CD4-positive, alpha-beta T cell treated with Interleukin-15 for 4 hours (primary cell): Measurements from ENCODE around the gene LMO1.

ENCODE experiments used
- DNase-seq: peaks from one replicate; pipeline ENCODE4 v3.0.0-alpha.2; 2020; ENCODE audit warnings: low spot score

Gene LMO1

DNA sequence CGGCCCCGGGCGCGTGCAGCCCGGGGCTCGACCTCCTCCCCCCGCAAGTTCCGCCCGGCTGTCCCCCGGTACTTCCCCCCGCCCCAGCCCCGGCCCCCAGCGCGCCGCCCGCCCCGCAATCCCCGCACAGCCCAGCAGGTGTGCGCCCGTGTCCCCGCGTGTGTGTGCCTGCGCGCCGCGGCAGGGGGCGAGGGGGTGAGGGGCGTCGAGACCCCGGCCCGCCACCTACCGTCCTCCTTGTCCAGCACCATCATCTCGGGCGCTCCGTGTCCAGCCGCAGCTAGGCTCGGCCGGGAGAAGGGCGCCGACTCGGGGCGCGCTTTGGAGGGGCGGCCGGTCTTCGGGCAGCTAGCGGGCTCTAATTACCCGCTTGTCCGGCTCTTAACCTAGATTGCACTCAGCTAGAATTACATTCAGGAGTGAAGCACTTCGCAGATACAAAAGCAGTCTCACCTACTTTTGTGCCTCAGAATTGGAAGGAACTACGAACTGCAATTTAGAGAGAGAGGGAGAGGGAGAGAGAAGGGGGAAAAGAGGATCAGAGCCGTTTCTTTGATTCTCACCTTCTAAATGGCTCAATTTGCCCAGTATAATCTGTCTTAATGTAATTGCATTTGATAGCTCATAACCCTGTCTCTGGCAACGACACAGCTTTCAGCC, 439 bp downstream of the LMO1 start:
- no peak for DNase-seq

GRCh38 chr11:8262552-8263108, 1.0 kb downstream of the LMO1 start:
- DNase-seq: no peak

GRCh38 chr11:8261921-8262551, 1.6 kb downstream of the LMO1 start:
- DNase-seq: no peak

GRCh38 chr11:8261291-8261690, 2.4 kb downstream of the LMO1 start:
- no peak for DNase-seq

DNA sequence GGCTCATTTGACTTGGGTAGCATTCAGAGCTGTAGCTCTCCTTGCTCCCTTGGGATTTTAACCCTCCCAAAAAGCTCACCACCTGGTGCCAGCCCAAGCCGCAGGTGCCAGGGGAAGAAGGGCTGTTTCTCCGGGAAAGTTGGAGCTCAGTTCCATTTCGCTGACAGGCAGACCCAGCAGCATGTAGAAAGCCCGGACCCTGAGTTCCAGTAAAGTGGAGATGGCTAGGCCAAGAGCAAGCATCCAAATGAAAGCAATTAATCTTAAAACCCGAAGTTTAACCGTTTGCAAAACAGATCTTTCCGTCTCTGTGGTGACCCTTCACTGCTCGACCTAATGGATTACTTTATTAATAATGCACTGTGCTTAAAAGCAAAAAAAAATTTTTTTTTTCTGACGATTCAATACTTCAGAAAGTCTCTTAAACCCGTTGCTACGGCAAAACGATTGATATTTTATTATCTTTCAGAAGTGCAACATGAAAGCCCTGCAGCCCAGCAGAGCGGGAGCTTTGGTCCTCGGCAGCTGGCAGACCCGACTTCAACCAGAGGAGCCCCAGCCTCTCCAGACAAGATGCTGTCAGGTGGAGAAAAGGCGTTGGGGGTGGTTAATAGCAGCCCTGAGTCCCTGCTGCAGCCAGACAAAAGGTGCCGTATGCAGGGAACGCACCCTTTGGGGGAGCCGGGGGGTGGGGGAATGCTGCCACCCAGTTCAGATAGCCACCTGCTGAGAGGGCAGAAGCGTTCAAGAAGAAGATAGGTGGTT, 3.3 kb downstream of the LMO1 start:
- DNase-seq: no peak

DNA sequence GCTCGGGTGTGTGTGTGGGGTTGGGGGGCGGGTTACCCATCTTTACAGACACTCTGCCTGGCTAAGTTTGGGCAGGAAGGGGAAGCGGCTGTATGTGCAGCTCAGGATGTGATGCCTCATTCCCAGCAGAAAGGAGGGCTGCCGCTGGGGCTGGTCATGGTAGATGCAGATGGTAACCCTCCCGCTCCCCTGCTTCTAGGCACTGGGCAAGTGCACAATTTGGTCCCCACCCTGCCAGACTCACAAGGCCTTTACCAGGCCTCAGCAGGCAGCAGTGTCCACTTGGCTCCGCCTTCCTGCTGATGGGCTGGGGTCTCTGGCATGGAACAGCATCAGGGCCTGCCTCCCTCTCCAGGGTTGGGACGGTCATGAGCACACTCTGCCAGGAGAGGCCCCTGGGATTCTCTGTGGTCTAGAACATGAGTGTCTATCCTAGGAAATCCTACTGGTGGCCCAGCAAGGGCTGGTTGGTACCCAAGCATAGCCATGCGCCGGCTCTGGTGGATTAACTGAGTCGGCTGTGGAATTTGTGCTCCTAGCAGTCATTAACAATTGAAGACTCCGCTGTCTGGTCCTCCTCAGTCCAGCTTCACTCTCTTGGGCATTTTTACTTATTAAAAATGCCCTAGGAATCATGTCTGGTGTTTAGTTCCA, 4.2 kb downstream of the LMO1 start:
- no peak for DNase-seq

- no peak for DNase-seq
Measured at GRCh38 chr11:8258784-8259183, 4.9 kb downstream of the LMO1 start.

- DNase-seq: no peak
Measured at GRCh38 chr11:8258289-8258688, 5.4 kb downstream of the LMO1 start.

DNA sequence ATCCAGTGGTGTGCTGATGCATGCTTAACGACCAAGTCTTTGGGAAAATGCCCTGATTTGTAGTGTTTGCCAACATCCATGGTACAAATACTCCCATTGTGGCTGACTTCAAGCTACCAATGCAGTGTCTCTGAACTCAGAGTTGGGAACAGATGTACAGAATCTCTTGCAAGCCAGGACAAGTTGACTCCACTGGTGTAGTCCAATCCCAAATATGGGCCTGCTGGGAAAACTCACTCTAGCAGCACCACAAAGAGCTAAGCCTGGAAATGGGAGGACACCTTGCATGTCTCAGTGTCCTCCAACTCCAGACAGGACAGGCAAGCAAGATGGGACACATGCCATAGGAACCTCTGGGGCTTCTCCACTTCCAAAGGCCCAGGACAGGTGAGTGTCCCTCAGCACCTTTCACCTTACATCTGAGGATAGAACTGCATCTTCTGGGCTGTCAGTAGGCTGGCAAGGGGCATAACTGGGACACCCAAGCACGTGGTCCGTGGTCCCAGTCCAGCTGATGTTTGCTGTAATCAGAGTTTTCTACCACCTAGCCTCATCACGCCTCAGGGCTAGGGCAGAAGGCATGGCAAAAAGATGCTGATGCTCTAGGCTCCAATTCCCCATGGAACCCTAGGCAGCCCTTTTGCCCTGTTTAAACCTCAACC, 6.5 kb downstream of the LMO1 start:
- DNase-seq: no peak

DNA sequence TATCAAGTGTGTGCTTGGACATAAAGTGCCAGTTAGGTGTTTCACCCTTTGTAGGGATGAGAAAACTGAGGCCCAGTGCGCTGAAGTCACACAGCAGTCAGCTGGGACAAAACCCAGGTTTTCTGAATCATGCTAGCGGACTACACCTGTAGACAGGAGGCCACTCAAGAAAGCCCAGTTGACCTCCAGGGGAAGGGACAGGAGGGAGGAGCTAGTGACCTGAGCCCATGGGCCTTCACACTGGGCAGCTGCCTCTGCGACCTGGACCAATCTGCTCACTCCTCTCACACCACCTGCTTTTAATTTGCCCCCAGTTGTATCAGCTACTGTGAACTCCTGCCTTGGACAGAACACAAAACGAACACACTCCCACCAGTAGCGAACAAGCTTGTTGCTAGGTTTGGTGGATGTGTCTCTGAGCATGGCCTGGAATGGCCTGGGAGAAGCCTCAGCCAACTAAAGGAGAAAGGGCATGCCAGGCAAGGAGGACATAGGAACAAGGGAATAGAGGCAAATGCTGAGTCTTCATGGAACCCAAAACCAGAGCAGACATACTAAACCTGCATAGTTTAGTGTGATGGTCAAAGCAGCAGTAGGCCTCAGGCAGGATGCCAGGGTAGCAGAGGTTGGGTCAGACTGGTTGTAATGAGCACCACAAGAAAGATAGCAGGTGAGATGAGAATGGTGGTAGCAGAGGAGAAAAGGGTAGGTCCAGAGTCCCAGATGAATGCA, 7.2 kb downstream of the LMO1 start:
- no peak for DNase-seq

DNA sequence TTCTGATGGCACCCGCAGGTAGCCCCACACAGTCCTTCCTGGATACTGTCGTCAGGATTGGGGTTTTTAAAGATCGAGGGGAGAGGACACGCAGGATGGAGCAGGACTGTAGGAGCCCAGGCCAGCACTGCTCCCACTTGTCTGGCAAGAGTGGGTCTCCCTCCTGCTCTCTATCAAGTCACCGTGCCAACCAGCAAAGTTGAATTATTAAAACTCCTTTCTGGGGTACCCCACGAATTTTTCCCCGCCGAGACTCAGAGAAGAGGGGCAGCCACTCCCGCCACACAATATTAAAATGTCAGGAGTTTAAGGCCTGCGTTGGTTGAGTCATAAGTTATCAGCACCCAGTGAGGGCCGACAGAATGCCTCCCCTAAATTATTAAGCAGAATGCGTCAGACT, 10.1 kb downstream of the LMO1 start:
- no peak for DNase-seq

- no peak for DNase-seq
Measured at GRCh38 chr11:8252946-8253345, 10.7 kb downstream of the LMO1 start.

DNA sequence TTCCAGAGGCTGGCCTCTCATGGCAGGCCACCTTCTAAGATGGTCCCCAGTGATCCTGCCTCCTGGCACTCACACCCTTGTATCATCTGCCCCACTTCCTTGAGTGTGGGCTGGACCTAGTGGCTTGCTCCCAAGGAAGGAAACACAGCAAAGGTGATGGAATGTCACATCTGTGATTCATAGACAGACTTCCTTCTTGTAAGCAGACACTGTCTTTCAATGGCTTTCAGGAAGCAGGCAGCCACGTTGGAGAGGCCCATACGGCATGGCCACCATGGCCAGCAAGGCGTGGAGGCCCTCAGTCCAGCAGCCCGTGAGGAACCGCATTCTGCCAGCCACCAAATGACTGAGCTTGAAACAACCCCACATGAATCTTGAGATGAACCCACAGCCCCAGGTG, 11.3 kb downstream of the LMO1 start:
- DNase-seq: no peak

DNA sequence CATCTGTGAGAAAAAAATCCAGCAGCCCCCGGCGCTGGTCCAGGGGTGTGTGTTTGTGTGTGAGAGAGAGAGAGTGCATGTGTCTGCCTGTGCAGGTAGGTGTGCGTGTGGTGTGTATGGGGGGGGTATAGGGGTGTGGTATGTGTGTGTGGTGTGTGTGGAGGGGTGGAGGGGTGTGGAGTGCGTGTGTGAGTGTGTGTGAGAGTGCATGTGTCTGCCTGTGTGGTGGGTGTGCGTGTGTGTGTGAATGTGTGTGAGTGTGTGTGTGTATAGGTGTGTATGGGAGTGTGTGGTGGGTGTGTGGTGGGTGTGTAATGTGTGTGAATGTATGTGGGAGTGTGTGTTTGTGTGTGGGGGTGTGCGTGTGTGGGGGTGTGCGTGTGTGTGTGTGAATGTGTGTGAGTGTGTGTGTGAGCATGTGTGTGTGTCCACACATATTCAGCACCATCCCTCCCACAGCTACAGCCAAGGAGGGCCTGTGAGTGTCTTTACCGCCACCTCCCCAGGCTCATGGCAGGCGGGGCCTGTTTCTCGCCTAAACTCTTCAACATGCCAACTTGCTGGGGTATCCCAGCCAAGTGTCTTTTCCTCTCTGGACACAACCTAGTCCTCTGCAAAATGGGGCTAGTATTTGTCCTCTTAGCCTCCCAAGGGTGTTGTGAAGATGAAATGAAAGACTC, 11.9 kb downstream of the LMO1 start:
- no peak for DNase-seq

DNA sequence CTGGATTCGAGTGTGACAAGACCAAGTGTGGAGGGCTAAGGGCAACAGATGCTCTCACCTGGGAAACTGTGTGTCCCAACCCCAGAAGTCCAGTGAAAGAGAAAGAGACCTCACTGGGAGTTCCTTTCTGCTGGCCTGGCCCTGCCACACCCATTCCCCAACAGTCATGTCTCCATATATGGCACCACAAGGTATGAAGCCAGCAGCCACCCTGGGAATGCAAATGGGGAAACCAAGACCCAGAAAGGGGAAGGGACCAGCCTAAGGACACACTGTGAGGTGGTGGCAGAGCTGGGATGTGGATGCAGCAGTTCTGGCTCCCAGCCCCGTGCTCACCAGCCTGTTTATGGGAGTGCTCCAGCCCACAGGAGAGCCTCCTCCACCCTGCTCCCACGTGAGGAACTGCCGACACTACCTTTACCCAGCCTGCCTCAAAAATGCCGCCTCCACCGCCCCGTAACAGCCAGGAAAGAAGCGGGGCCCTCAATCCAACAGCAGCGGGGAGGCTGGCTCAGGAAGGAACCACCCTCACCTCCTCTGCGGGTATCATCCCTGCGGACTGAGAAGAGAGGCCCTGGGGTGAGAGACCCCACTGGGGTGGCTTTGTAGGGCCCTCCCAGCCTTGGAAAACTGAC, 12.6 kb downstream of the LMO1 start:
- DNase-seq: no peak

DNA sequence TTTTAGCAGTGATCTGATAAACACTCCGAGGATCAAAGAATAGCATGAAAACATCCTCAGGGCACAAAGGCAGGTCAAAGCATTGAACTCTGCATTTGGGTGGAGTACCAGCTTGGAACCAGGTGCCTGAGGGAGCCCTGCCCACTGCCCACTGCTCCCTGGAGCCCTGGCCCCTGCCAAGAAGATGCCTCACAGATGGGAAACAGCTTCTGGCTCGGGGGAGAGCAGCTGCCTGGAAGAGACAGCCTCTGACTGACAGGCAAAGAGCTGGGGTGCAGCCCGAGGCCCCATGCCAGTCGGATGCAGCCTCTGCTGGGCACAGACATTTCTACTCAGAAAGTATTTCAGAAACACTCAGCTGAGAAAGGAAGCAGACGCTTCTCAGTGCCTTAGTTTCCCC, 13.2 kb downstream of the LMO1 start:
- no peak for DNase-seq

DNA sequence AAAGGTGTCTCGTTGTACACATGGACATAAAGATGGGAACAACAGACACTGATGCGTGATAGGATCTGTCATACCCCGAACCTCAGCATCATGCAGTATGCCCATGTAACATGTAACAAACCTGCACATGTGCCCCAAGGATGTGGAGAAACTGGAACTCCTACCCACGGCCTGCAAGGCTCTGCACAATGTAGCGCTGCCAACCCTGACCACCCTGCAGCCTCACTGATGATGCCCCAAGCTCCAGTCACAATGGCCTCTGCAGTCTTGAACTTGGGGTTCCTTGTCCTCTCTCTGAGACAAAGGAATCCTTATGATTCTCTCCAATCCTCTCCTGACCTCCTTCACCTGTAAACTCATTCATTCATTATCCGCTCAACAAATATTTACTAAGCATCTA, 14.2 kb downstream of the LMO1 start:
- no peak for DNase-seq

GRCh38 chr11:8248786-8249185, 14.9 kb downstream of the LMO1 start:
- no peak for DNase-seq

DNA sequence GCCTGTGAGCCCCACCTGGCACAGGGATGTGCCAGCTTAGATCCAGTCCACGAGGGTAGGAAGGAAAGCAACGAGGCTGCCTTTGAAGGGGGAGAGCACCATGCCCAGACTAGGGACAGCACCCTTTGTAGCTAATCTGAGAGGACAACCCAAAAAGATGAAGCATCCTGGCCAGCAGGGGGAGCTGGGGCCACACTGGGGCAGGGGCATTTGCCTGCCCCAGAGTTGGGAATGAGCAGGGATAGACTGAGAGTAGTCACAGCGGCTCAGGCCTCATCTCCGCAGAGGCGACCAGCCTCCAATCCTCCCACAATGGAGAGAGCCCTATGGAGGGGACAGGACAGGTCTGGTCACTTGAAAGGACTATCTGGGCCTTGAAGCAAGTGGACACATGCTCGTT, 16.4 kb downstream of the LMO1 start:
- no peak for DNase-seq

GRCh38 chr11:8243458-8243857, 20.2 kb downstream of the LMO1 start:
- no peak for DNase-seq
